GM19023 (cell line): ENCODE data around the gene KIFAP3.
"Not testable (repeated sequence)": the region's sequence is repeated elsewhere in the genome, so short reads cannot be mapped to it uniquely, and the experiment has no call there.

Source experiments
- ATAC-seq: cut with Tn5 transposase; IDR thresholded peaks from one replicate; pipeline ENCODE4 v1.9.1; 2021; ENCODE audit warnings: mild to moderate bottlenecking, moderate library complexity; ENCODE audit not compliant: unreplicated experiment

The KIFAP3 gene

GRCh38 chr1:169892927-169893644, 181.4 kb downstream of the KIFAP3 start:
- no peak for ATAC-seq

- no peak for ATAC-seq
These were observed 182.1 kb downstream of the KIFAP3 start for GRCh38 chr1:169892176-169892926.

- no peak for ATAC-seq
These were observed 183.0 kb downstream of the KIFAP3 start for GRCh38 chr1:169891539-169891885.

GRCh38 chr1:169890761-169891538, 183.5 kb downstream of the KIFAP3 start:
- no peak for ATAC-seq

- ATAC-seq, result no peak
These were observed 184.6 kb downstream of the KIFAP3 start for GRCh38 chr1:169889871-169890270.

GRCh38 chr1:169886931-169887330, 187.6 kb downstream of the KIFAP3 start:
- ATAC-seq, result no peak

- no peak for ATAC-seq
These were observed 188.1 kb downstream of the KIFAP3 start for GRCh38 chr1:169886422-169886821.

- no peak for ATAC-seq
These were observed 189.3 kb downstream of the KIFAP3 start for GRCh38 chr1:169885207-169885606.

- ATAC-seq, result no peak
These were observed 189.9 kb downstream of the KIFAP3 start for GRCh38 chr1:169884634-169885033.

- ATAC-seq, result no peak
These were observed 192.4 kb downstream of the KIFAP3 start for GRCh38 chr1:169882039-169882511.

- no peak for ATAC-seq
These were observed 195.3 kb downstream of the KIFAP3 start for GRCh38 chr1:169879034-169879840.

GRCh38 chr1:169878498-169878897, 196.0 kb downstream of the KIFAP3 start:
- ATAC-seq, result no peak

- ATAC-seq, result no peak
These were observed 196.5 kb downstream of the KIFAP3 start for GRCh38 chr1:169877800-169878491.

GRCh38 chr1:169874229-169874628, 200.3 kb downstream of the KIFAP3 start:
- ATAC-seq, result no peak

GRCh38 chr1:169873582-169874199, 200.8 kb downstream of the KIFAP3 start:
- ATAC-seq, result no peak

- no peak for ATAC-seq
These were observed 201.6 kb downstream of the KIFAP3 start for GRCh38 chr1:169872906-169873305.

GRCh38 chr1:169871988-169872387, 202.5 kb downstream of the KIFAP3 start:
- ATAC-seq, result not testable (repeated sequence)
